Astrocyte (in vitro differentiated cells and primary cell): ENCODE measurements around the gene YBX1. TPM values are rescaled to one million over a fixed set of nuclear protein-coding genes. Genes with fewer than 3 reads are reported as not detected.

Experiments used
- DNase-seq: peaks from one replicate; pipeline ENCODE4 v3.0.0-alpha.2; 2010; ENCODE audit warnings: low read depth
- FAIRE-seq: peaks from 2 replicates; lab custom pipeline; 2011; peaks lifted over from hg19 to GRCh38; lab: Jason Lieb, UNC
- H2AFZ ChIP-seq: 2 replicates; pipeline ENCODE4 v1.6.0; 2012; ENCODE audit warnings: low read depth, low read length, inconsistent platforms
- H3K27ac ChIP-seq: 2 replicates; pipeline ENCODE4 v1.5.1; 2011; ENCODE audit warnings: low read depth, low read length, inconsistent platforms
- H3K27me3 ChIP-seq: 2 replicates; pipeline ENCODE4 v1.6.0; 2011; ENCODE audit warnings: low read length, inconsistent platforms; ENCODE audit not compliant: insufficient read depth
- H3K36me3 ChIP-seq: 2 replicates; pipeline ENCODE4 v1.5.1; 2011; ENCODE audit warnings: low read length, inconsistent platforms; ENCODE audit not compliant: insufficient read depth
- H3K4me1 ChIP-seq: 2 replicates; pipeline ENCODE4 v1.5.1; 2011; ENCODE audit warnings: low read length, inconsistent platforms; ENCODE audit not compliant: insufficient read depth
- H3K4me2 ChIP-seq: 2 replicates; pipeline ENCODE4 v1.6.0; 2012; ENCODE audit warnings: low read length, inconsistent platforms
- H3K4me3 ChIP-seq: 2 replicates; pipeline ENCODE4 v1.5.1; 2011; ENCODE audit warnings: low read depth, mild to moderate bottlenecking, low read length, inconsistent platforms; ENCODE audit not compliant: insufficient read depth
- H3K79me2 ChIP-seq: 2 replicates; pipeline ENCODE4 v1.6.0; 2012; ENCODE audit warnings: mild to moderate bottlenecking, low read length, inconsistent platforms; ENCODE audit not compliant: insufficient read depth
- H3K9ac ChIP-seq: 2 replicates; pipeline ENCODE4 v1.6.0; 2012; ENCODE audit warnings: mild to moderate bottlenecking, low read length, inconsistent platforms
- H3K9me3 ChIP-seq: 2 replicates; pipeline ENCODE4 v1.5.1; 2012; ENCODE audit warnings: low read depth, mild to moderate bottlenecking, low read length, inconsistent platforms; ENCODE audit not compliant: insufficient read depth
- H4K20me1 ChIP-seq: 2 replicates; pipeline ENCODE4 v1.6.0; 2012; ENCODE audit warnings: low read length, inconsistent platforms; ENCODE audit not compliant: insufficient read depth
- H3K27ac Mint-ChIP-seq: one replicate; pipeline ENCODE4 v1.8.0; 2021; ENCODE audit warnings: mild to moderate bottlenecking, mixed read lengths; ENCODE audit not compliant: unreplicated experiment
- H3K27me3 Mint-ChIP-seq: one replicate; pipeline ENCODE4 v1.8.0; 2021; ENCODE audit warnings: low read depth, mixed read lengths; ENCODE audit not compliant: unreplicated experiment
- H3K36me3 Mint-ChIP-seq: one replicate; pipeline ENCODE4 v1.8.0; 2021; ENCODE audit warnings: low read depth, mixed read lengths; ENCODE audit not compliant: unreplicated experiment
- H3K4me1 Mint-ChIP-seq: one replicate; pipeline ENCODE4 v1.8.0; 2021; ENCODE audit warnings: low read depth, mixed read lengths; ENCODE audit not compliant: unreplicated experiment
- H3K4me3 Mint-ChIP-seq: one replicate; pipeline ENCODE4 v1.8.0; 2021; ENCODE audit warnings: mild to moderate bottlenecking, moderate library complexity, mixed read lengths; ENCODE audit not compliant: unreplicated experiment
- H3K9me3 Mint-ChIP-seq: one replicate; pipeline ENCODE4 v1.8.0; 2021; ENCODE audit warnings: mild to moderate bottlenecking, mixed read lengths; ENCODE audit not compliant: unreplicated experiment
- CTCF ChIP-seq: IDR thresholded peaks from 2 replicates; pipeline ENCODE4 v1.5.1; 2011; ENCODE audit warnings: low read depth, mild to moderate bottlenecking, inconsistent platforms, low read length, moderate library complexity; ENCODE audit not compliant: insufficient read depth
- EZH2 ChIP-seq: IDR thresholded peaks from 2 replicates; pipeline ENCODE4 v1.6.1; 2012; ENCODE audit warnings: mild to moderate bottlenecking, low read length, inconsistent platforms; ENCODE audit not compliant: insufficient read depth
- total RNA-seq: library from RNA; stranded (reverse); gene quantifications from 2 replicates; pipeline ENCODE4 v1.2.1, GENCODE V29; 2021

YBX1 gene
- total RNA-seq, 1 donor from 2014 or later, result 872 TPM

GRCh38 chr1:42660907-42661500 is 21.2 kb upstream of the YBX1 start:
- H3K79me2 ChIP-seq, result peaks cover 30% of the 10 kb centered on the region
- no peaks in the 10 kb centered on the region for H3K27me3 ChIP-seq
- no peak overlapping the region for H3K4me3 ChIP-seq
- H3K4me1 Mint-ChIP-seq, result peaks cover 10% of the 10 kb centered on the region
- H3K9ac ChIP-seq, result no peak overlapping the region
- no peak overlapping the region for H3K27ac ChIP-seq
- TF ChIP-seq EZH2, result no peak
- no peak for TF ChIP-seq CTCF
- peaks cover 4% of the 10 kb centered on the region for H3K36me3 Mint-ChIP-seq
- no peak overlapping the region for H3K27ac Mint-ChIP-seq
- H3K4me1 ChIP-seq, result peaks cover 12% of the 10 kb centered on the region
- no peaks in the 10 kb centered on the region for H3K9me3 ChIP-seq
- H2AFZ ChIP-seq, result no peak overlapping the region
- peak overlapping the region; percentile 65 for H3K4me3 Mint-ChIP-seq
- no peaks in the 10 kb centered on the region for H3K27me3 Mint-ChIP-seq
- H3K9me3 Mint-ChIP-seq, result no peaks in the 10 kb centered on the region
- H3K4me2 ChIP-seq, result no peak overlapping the region
- no peaks in the 10 kb centered on the region for H4K20me1 ChIP-seq
- DNase-seq (no peak), FAIRE-seq (no peak)
- peaks cover 26% of the 10 kb centered on the region for H3K36me3 ChIP-seq

GRCh38 chr1:42669936-42670335 is 12.3 kb upstream of the YBX1 start:
- no peaks in the 10 kb centered on the region for H3K9me3 Mint-ChIP-seq
- no peak overlapping the region for H3K9ac ChIP-seq
- peaks cover 19% of the 10 kb centered on the region for H3K36me3 Mint-ChIP-seq

More at GRCh38 chr1:42669936-42670335, 12.3 kb upstream of the YBX1 start:
- Histone ChIP-seq H3K27ac (no peak overlapping the region), H3K9me3 (no peaks in the 10 kb centered on the region), H2AFZ (no peak overlapping the region), H3K79me2 (no peaks in the 10 kb centered on the region), H3K4me2 (no peak overlapping the region), H3K4me1 (no peaks in the 10 kb centered on the region), H4K20me1 (no peaks in the 10 kb centered on the region), H3K27me3 (no peaks in the 10 kb centered on the region), H3K36me3 (peaks cover 36% of the 10 kb centered on the region), H3K4me3 (no peak overlapping the region)
- no peak for FAIRE-seq
- no peaks in the 10 kb centered on the region for H3K27me3 Mint-ChIP-seq
- H3K27ac Mint-ChIP-seq, result no peak overlapping the region
- no peak overlapping the region for H3K4me3 Mint-ChIP-seq
- H3K4me1 Mint-ChIP-seq, result no peaks in the 10 kb centered on the region
- DNase-seq, result no peak
- TF ChIP-seq CTCF (no peak), EZH2 (no peak)
